ENCODE data around the gene POLD1. TPM values are rescaled to one million over a fixed set of nuclear protein-coding genes. Genes with fewer than 3 reads are reported as not detected.
A peak's percentile ranks its signal among the peaks of the same experiment; 100 is the strongest.
"Not testable (repeated sequence)": the region's sequence is repeated elsewhere in the genome, so short reads cannot be mapped to it uniquely, and the experiment has no call there.

Gene POLD1
- total RNA-seq, 1 experiment from 2014 or later: 173 TPM

DNA sequence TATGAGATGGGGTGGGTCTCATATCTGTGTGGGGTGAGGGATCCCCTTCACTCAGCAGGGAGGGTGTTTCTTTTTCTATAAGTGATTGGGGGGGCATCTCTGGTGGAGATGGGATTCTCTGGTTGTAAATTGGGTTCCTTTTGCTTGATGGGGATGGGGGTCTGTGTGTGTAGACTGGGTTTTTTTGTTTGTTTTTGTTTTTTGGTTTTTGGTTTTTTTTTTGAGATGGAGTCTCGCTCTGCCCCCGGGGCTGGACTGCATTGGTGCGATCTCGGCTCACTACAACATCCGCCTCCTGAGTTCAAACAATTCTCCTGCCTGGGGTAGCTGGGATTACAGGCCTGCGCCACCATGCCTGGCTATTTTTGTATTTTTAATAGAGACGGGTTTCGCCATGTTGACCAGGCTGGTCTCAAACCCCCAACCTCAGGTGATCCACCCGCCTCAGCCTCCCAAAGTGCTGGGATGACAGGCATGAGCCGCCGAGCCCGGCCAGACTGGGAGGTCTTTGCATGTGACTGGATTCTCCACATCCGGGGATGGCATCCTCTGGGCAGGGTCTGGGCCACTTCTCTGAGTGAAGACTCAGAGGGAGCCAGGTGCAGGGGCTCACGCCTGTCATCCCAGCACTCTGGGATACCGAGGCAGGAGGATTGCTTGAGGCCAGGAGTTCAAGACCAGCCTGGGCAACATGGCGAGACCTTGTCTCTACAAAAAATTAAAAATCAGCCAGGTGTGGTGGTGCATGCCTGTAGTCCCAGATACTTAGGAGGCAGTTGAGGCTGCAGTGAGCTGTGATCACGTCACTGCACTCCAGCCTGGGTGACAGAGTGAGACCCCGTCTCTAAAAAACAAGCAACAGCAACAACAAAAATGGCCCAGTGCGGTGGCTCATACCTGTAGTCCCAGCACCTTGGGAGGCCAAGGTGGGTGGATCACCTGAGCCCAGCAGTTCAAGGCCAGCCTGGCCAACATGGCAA lies 49.3 kb downstream of the POLD1 start:
- no peak for DNase-seq (ENCODE audit: low read depth)

- DNase-seq (ENCODE audit: low read depth): no peak
These were observed 50.4 kb downstream of the POLD1 start for GRCh38 chr19:50434525-50434924.

- no peak for DNase-seq (ENCODE audit: low read depth)
These were observed 51.1 kb downstream of the POLD1 start for GRCh38 chr19:50435221-50435620.

DNA sequence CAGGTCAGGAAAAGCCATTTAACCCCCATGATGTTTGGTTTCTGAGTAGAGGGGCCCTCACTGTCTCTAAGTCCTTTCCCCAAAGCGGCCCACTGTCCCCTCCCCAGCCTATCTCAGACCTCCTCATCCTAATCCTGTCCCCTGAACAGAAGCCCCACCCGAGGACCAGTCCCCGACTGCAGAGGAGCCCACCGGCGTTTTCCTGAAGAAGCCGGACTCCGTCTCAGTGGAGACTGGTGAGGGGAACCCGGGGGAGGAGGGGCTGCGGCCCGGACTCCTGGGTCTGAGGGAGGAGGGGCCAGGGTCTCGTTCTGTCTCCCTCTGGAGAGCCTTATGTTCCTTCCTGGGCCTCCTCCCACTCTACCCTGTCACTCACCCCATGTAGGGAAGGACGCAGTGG lies 51.5 kb downstream of the POLD1 start:
- no peak for DNase-seq (ENCODE audit: low read depth)

DNA sequence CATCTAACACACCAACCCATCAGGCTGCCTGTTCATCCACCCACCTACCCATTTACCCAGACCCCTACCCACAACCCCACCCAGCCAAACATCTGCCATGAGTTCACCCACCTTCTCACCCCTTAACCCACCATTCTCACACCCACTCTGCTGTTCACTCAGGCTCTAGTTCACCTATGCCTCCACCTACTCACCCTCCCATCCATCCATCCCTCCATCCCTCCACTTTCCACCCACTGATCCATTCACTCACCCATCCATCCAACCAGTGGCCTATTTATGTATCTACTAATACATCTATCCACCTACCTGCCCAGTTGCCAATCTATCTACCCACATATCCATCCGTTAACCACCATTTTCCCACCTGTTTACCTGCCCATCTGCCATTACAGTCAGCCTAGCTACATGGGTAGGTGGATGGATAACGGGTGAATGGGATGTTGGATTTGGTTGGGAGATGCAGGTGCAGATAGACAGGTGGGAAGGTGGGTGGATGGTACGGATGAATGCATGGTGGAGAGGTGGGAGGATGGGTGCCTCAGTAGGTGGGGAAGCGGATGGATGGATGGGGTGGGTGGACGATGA lies 53.8 kb downstream of the POLD1 start:
- DNase-seq (ENCODE audit: low read depth): no peak

DNA sequence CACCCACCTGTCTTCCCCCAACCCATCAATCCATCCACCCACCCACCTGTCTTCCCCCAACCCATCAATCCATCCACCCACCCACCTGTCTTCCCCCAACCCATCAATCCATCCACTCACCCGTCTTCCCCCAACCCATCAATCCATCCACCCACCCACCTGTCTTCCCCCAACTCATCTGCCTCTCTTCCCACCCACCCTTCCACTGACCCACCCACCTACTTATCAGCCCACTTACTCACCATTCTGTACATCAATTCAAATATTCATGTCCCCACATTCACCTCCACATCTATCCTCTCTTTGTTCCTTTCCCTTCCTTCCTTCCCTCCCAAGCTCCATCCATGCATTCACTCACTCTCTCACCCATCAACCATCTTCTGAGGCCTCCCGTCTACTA lies 55.0 kb downstream of the POLD1 start:
- DNase-seq (ENCODE audit: low read depth): not testable (repeated sequence)

DNA sequence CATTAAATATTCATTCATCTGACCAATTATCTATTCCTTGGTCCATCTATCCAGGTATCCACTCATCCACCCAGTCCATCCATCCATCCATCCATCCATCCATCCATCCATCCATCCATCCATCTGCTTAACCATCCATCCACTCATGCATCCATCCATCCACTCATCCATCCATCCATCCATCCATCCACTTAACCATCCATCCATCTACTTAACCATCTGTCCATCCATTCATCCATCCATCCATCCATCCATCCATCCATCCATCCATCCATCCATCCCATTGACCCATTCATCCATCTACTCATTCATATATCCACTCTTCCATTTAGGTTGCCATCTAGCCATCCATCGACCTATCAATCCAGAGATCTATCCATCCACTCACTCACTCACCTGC lies 59.9 kb downstream of the POLD1 start:
- no peak for DNase-seq (ENCODE audit: low read depth)

DNA sequence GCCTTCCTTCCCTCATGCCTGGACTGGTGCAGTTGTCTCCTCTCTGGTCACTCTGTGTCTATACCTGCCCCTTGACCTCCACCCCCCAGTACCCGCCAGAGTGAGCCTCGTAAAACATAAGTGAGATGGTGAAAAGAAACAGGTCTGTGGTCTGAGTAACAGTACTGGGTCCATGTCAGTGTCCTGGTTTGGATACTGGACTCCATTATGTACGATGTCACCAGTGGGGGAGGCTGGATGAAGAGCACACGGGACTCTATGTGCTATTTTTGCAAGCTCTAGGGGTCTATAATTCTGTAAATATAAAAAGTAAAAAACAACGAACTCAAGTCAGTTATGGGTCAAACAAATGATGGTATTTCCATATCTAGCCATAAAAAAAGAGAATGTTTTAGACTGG lies 62.9 kb downstream of the POLD1 start:
- no peak for DNase-seq (ENCODE audit: low read depth)

- DNase-seq (ENCODE audit: low read depth): no peak
These were observed 63.6 kb downstream of the POLD1 start for GRCh38 chr19:50447750-50448149.

- DNase-seq (ENCODE audit: low read depth): peak; percentile 61
These were observed 65.2 kb downstream of the POLD1 start for GRCh38 chr19:50449236-50449899.

DNA sequence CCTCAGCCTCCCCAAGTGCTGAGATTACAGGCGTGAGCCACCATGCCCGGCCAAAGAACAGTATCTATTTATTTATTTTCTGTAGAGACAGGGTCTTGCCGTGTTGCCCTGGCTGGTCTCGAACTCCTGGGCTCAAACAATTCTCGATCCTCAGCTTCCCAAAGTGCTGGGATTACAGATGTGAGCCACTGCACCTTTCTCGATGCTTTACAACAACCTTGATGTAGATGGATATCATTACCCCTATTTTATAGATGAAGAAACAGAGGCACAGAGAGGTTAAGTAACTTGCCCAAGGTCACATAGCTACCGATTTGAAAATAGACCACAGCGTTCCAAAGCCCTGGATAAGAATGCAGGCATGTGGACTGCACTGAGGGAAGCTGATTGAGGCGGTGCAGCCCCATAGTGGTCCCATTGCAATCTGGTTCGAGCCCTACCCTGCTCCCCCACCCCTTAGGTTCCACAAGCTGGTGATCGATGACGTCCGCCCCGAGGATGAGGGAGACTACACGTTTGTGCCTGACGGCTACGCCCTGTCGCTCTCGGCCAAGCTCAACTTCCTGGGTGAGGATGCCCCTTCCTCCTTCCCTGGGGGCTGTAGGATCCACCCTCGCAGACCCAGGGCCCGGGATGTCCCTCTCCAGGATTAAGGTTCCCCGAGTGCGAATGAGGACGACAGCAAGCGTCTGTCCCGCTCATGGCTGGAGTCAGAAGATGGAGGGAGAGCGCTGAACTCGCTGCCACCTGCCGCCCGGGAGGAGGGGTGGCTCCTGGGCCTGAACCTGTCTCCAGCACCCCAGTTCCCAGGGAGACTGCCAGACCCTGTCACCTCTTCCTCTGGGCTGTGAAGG lies 66.4 kb downstream of the POLD1 start:
- DNase-seq (ENCODE audit: low read depth): no peak

DNA sequence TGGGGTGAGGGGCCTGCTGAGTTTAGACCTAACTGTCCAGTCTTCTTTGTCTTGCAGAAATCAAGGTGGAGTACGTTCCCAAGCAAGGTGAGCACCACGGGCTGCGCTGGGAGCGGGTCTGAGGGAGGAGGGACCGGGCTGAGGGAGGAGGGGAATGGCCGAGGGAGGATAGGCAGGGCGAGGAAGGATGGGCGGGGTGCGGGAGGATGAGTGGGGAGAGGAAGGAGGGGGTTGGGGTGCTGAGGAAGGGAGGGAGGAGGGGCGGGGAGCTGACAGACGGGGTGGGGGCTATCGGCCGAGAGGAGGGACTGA lies 67.0 kb downstream of the POLD1 start:
- no peak for DNase-seq (ENCODE audit: low read depth)

DNA sequence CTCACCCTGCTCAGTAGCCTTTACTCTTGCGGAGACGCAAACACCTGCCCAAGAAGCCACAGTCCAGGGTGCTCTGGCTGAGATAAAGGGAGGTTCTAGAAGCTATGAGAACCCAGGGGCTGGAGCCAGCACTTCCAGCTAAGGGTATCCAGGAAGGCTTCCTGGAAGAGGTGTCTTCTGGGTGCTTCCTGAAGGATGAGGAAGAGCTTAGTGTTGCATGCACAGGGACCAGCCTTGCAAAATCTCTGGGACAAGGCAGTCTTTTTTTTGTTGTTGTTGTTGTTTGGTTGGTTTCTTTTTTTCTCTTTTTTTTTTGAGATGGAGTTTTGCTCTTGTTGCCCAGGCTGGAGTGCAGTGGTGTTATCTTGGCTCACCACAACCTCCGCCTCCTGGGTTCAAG lies 69.1 kb downstream of the POLD1 start:
- DNase-seq (ENCODE audit: low read depth): no peak

DNA sequence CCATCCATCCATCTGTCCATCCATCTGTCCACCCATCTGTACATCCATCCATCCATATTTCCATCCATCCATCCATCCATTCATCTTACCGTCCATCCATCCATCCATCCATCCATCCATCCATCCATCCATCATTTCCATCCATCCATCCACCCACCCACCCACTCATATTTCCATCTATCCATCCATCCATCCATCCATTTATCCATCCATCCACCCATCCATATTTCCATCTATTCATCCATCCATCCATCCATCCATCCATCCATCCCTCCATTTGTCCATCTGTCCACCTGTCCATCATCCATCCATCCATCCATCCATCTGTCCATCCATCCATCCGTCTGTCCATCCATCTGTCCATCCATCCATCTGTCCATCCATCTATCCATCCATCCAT lies 71.8 kb downstream of the POLD1 start:
- no peak for DNase-seq (ENCODE audit: low read depth)

DNA sequence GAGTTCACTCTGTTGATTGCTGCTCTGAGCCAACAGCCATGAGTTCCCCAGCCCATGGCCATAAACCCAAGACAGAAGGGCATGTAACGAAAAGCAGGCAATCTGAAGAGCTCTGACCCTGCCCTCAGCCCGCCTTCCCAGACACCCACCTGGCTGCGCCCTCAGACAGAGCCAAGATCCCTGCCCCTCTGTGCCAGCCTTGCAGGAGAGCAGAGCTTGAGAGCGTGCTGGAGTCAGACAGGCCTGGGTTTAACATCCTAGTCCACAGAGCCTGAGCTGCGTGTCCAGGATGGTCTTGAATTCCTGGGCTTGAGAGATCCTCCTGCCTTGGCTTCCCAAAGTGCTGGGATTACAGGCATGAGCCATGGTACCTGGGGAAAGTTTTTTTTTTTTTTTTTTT lies 73.2 kb downstream of the POLD1 start:
- DNase-seq (ENCODE audit: low read depth): no peak

GRCh38 chr19:50458396-50459066 lies 74.4 kb downstream of the POLD1 start:
- no peak for DNase-seq (ENCODE audit: low read depth)

GRCh38 chr19:50459067-50459456 lies 74.9 kb downstream of the POLD1 start:
- no peak for DNase-seq (ENCODE audit: low read depth)

GRCh38 chr19:50459638-50460037 lies 75.5 kb downstream of the POLD1 start:
- no peak for DNase-seq (ENCODE audit: low read depth)

- DNase-seq (ENCODE audit: low read depth): peak; percentile 67
These were observed 76.1 kb downstream of the POLD1 start for GRCh38 chr19:50460161-50460765.

DNA sequence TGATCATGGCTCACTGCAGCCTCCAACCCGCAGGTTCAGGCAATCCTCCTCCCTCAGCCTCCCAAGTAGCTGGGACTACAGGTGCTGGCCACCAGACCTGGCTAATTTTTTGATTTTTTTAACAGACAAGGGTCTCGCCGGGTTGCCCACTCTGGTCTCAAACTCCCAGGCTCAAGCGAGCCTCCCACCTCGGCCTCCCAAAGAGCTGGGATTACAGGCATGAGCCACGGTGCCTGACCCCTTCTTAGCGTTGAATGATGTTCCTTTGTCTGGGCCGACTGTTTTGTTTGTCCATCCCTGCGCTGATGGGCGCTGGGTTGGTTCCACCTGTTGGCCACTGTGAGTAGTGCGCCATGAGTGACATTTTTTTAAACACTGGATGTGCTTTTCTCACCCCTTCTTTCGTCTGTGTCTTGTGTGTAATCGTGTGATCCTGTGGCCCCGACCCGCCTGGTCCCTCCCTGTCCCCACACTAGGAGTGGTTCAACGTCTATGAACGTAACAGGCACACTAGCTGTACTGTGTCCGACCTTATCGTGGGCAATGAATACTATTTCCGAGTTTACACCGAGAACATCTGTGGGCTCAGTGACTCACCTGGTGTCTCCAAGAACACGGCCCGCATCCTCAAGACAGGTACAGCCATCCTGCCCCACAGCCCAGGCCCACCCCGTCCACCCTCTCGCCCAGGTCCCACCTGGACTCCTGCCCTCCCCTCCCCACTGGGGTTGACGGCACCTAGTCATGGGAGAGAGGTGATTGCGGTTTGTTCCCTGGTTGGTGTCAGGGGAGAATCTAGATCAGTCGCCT lies 77.1 kb downstream of the POLD1 start:
- peak; percentile 69 for DNase-seq (ENCODE audit: low read depth)

Measured in HT1080 (cell line).